SU-DHL-6 (cell line): Measurements from ENCODE around the gene MED12L.

ENCODE experiments used
- EZH2phosphoT487 ChIP-seq: fragments of 200-600 bp; sonication (generic), shearing (Covaris generic); conservative IDR thresholded peaks from 2 replicates; pipeline ENCODE4 v1.6.1; 2018; ENCODE audit warnings: mild to moderate bottlenecking, antibody characterized with exemption, low read length, moderate library complexity, mixed read lengths
- TF ChIP-seq, protein P1 (sequence below): fragments of 200-600 bp; sonication (generic); IDR thresholded peaks from one replicate; pipeline ENCODE4 v1.5.1; 2017; ENCODE audit warnings: antibody characterized with exemption, mild to moderate bottlenecking, low read length, moderate library complexity; ENCODE audit not compliant: insufficient read depth, poor library complexity, severe bottlenecking

DNA sequence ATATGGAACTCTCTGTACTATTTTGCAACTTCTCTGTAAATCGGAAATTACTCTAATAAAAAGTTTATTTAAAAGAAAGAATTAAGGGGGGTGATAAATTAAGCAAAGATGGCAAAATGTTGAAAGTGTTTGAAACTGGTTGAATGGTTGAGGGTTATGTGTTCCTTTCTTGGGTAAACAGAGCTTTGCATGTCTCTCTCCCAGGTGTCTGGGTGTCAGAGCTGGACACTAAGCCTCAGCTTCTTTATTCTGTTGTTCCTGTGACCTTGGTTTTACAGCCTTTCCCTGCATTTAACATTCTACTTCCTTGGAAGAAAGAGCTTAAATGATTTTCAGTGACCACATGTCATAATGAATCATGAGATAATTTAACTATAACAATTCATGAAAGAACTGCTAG lies 110.4 kb downstream of the MED12L start:
- TF ChIP-seq, protein P1, sequence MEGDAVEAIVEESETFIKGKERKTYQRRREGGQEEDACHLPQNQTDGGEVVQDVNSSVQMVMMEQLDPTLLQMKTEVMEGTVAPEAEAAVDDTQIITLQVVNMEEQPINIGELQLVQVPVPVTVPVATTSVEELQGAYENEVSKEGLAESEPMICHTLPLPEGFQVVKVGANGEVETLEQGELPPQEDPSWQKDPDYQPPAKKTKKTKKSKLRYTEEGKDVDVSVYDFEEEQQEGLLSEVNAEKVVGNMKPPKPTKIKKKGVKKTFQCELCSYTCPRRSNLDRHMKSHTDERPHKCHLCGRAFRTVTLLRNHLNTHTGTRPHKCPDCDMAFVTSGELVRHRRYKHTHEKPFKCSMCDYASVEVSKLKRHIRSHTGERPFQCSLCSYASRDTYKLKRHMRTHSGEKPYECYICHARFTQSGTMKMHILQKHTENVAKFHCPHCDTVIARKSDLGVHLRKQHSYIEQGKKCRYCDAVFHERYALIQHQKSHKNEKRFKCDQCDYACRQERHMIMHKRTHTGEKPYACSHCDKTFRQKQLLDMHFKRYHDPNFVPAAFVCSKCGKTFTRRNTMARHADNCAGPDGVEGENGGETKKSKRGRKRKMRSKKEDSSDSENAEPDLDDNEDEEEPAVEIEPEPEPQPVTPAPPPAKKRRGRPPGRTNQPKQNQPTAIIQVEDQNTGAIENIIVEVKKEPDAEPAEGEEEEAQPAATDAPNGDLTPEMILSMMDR: no peak
- TF ChIP-seq EZH2phosphoT487: no peak
